SK-N-SH treated with all-trans-retinoic acid at 6 μM for 48 hours (cell line): Measurements from ENCODE around the gene CLEC3B.

Experiments used
- ARNTL ChIP-seq: fragments of 450-650 bp; formaldehyde crosslinking; IDR thresholded peaks from 2 replicates; pipeline ENCODE4 v1.5.0; 2020; ENCODE audit warnings: low read depth, mild to moderate bottlenecking, moderate library complexity, borderline replicate concordance
- BACH2 ChIP-seq: fragments of 250-450 bp; sonication (Bioruptor Pico); IDR thresholded peaks from 2 replicates; pipeline ENCODE4 v1.9.0; 2021; ENCODE audit warnings: mild to moderate bottlenecking, borderline replicate concordance
- CREB5 ChIP-seq: fragments of 250-450 bp; sonication (Bioruptor Pico); IDR thresholded peaks from 2 replicates; pipeline ENCODE4 v1.5.1; 2020; ENCODE audit warnings: low read depth, mild to moderate bottlenecking, moderate library complexity
- PATZ1 ChIP-seq: fragments of 250-450 bp; sonication (Bioruptor Pico); IDR thresholded peaks from 2 replicates; pipeline ENCODE4 v1.8.0; 2020; ENCODE audit warnings: mild to moderate bottlenecking, moderate library complexity, borderline replicate concordance
- PPARA ChIP-seq: fragments of 250-450 bp; sonication (Bioruptor Pico); IDR thresholded peaks from 2 replicates; pipeline ENCODE4 v1.5.0; 2020; ENCODE audit warnings: mild to moderate bottlenecking, borderline replicate concordance
- RARB ChIP-seq: fragments of 250-450 bp; sonication (Bioruptor Pico); IDR thresholded peaks from 2 replicates; pipeline ENCODE4 v1.8.0; 2021; ENCODE audit warnings: mild to moderate bottlenecking, moderate library complexity
- SNAI2 ChIP-seq: fragments of 250-450 bp; sonication (Bioruptor Pico); IDR thresholded peaks from 2 replicates; pipeline ENCODE4 v1.5.0; 2020; ENCODE audit warnings: mild to moderate bottlenecking, moderate library complexity
- TOX ChIP-seq: fragments of 250-450 bp; sonication (Bioruptor Pico); IDR thresholded peaks from 2 replicates; pipeline ENCODE4 v1.8.0; 2021; ENCODE audit warnings: mild to moderate bottlenecking, moderate library complexity, borderline replicate concordance
- TSHZ2 ChIP-seq: fragments of 250-450 bp; sonication (Bioruptor Pico); IDR thresholded peaks from 2 replicates; pipeline ENCODE4 v1.5.0; 2020; ENCODE audit warnings: mild to moderate bottlenecking, moderate library complexity
- ZFP30 ChIP-seq: fragments of 450-650 bp; formaldehyde crosslinking; IDR thresholded peaks from 2 replicates; pipeline ENCODE4 v1.5.0; 2022; ENCODE audit warnings: mild to moderate bottlenecking, moderate library complexity
- ZNF8 ChIP-seq: fragments of 450-650 bp; formaldehyde crosslinking; IDR thresholded peaks from 2 replicates; pipeline ENCODE4 v1.5.0; 2020; ENCODE audit warnings: mild to moderate bottlenecking, moderate library complexity

GRCh38 chr3:44999782-45000181, 26.3 kb upstream of the CLEC3B start:
- TF ChIP-seq TSHZ2 (CRISPR knock-in tag) (no peak), RARB (CRISPR knock-in tag) (no peak), CREB5 (no peak), ZFP30 (CRISPR knock-in tag) (no peak), ARNTL (no peak), SNAI2 (no peak), ZNF8 (CRISPR knock-in tag) (no peak), BACH2 (CRISPR knock-in tag) (no peak), PATZ1 (CRISPR knock-in tag) (no peak), PPARA (CRISPR knock-in tag) (no peak), TOX (CRISPR knock-in tag) (no peak)
